Adrenal gland (tissue), 5 donors: ENCODE results near the gene BNIP1.

Experiments used
- POLR2A ChIP-seq, 2 donors: fragments of 450-650 bp; IDR thresholded peaks; one replicate each; pipeline ENCODE4 v1.6.1; 2017; ENCODE audit warnings: antibody characterized with exemption in 2 of 2, mild to moderate bottlenecking in 2 of 2, moderate library complexity in 1 of 2
- TF ChIP-seq, protein P1 (sequence below), 6 experiments: fragments of 450-650 bp in 4 of 6; fragments of 200-600 bp in 2 of 6; sonication (generic) in 1 of 6; IDR thresholded peaks; 1 replicate in 5 of 6; 2 replicates in 1 of 6; pipeline versions ENCODE4 v1.5.1 to v1.8.0; 2016 to 2021; ENCODE audit warnings: antibody characterized with exemption in 6 of 6, mild to moderate bottlenecking in 2 of 6, moderate library complexity in 1 of 6
- donor health status: DM: no; HTN: no; CAD: no.

DNA sequence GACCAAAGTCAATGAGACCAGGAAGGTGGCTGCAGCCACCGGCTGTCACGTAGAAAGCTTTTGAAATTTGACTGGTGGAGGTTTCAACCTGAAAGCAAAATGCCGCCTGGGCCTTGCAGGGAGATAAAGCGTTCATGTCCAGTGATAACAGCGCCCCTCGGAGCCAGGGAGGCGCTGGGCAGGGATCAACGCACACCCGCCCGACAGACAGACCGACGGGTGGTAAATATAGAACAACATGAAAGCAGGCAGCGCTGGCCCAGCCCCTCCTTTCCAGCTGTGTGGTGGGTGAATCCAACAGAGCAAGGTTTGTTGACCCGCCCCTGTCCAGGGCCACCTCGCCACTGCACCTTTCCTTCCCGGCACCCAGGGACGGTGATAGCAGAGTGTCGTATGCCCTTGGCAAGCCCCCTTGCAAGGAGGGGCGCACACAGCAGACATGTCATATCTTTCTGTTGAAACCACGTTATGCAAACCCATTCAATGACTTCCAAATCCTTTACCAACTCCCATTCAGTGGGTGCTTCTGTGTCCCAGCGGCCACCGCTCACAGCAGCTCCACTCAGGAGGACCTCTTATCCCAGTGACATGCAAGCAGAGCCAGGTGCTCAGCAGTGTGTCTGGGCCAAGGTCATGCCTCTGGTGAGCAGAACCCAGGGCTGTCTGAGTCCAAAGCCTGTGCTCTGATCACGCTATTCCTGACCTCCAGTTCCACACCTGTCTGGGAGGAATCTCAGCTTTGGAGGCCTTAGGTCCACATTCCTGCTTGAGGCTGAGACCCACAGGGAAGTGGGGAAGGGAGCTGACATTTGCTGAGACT lies 52.0 kb downstream of the BNIP1 start:
- TF ChIP-seq POLR2A (IDR thresholded peaks at IDR 0.05): no peak
- TF ChIP-seq, protein P1, sequence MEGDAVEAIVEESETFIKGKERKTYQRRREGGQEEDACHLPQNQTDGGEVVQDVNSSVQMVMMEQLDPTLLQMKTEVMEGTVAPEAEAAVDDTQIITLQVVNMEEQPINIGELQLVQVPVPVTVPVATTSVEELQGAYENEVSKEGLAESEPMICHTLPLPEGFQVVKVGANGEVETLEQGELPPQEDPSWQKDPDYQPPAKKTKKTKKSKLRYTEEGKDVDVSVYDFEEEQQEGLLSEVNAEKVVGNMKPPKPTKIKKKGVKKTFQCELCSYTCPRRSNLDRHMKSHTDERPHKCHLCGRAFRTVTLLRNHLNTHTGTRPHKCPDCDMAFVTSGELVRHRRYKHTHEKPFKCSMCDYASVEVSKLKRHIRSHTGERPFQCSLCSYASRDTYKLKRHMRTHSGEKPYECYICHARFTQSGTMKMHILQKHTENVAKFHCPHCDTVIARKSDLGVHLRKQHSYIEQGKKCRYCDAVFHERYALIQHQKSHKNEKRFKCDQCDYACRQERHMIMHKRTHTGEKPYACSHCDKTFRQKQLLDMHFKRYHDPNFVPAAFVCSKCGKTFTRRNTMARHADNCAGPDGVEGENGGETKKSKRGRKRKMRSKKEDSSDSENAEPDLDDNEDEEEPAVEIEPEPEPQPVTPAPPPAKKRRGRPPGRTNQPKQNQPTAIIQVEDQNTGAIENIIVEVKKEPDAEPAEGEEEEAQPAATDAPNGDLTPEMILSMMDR (IDR thresholded peaks at IDR 0.05): no peak
